NCI-H460 (cell line): ENCODE measurements around the gene MAN2A1. TPM values are rescaled to one million over a fixed set of nuclear protein-coding genes. Genes with fewer than 3 reads are reported as not detected.
A peak's percentile ranks its signal among the peaks of the same experiment; 100 is the strongest.

ENCODE experiments used
- DNase-seq: peaks from one replicate; pipeline ENCODE4 v3.0.0-alpha.2; 2016; ENCODE audit warnings: low read depth; ENCODE audit errors: extremely low read depth
- total RNA-seq: library from RNA; depleted of rRNA; stranded (reverse); fragments of >200 nt; shearing (Covaris generic); gene quantifications from 2 replicates; pipeline ENCODE4 v1.2.3, GENCODE V29; 2014

Gene MAN2A1
- total RNA-seq, 1 experiment from 2014 or later, result 151 TPM

- no peak for DNase-seq
Measured at GRCh38 chr5:109678447-109678846, 11.3 kb upstream of the MAN2A1 start.

GRCh38 chr5:109681763-109682162, 8.0 kb upstream of the MAN2A1 start:
- DNase-seq, result no peak

- DNase-seq, result no peak
Measured at GRCh38 chr5:109682383-109682782, 7.3 kb upstream of the MAN2A1 start.

GRCh38 chr5:109685916-109686315, 3.8 kb upstream of the MAN2A1 start:
- DNase-seq, result no peak

- DNase-seq, result peak; percentile 18
Measured at GRCh38 chr5:109688630-109688969, 1.1 kb upstream of the MAN2A1 start.

- peak; percentile 89 for DNase-seq
Measured at GRCh38 chr5:109688970-109689739, 572 bp upstream of the MAN2A1 start.

GRCh38 chr5:109690242-109690974, 681 bp downstream of the MAN2A1 start:
- no peak for DNase-seq

GRCh38 chr5:109690975-109691574, 1.3 kb downstream of the MAN2A1 start:
- peak; percentile 65 for DNase-seq

- DNase-seq, result no peak
Measured at GRCh38 chr5:109691996-109692395, 2.3 kb downstream of the MAN2A1 start.

- DNase-seq, result no peak
Measured at GRCh38 chr5:109692852-109693251, 3.1 kb downstream of the MAN2A1 start.

GRCh38 chr5:109693535-109694400, 4.0 kb downstream of the MAN2A1 start:
- no peak for DNase-seq

GRCh38 chr5:109694451-109694891, 4.7 kb downstream of the MAN2A1 start:
- DNase-seq, result no peak

GRCh38 chr5:109695005-109695926, 5.5 kb downstream of the MAN2A1 start:
- no peak for DNase-seq

GRCh38 chr5:109697339-109697738, 7.6 kb downstream of the MAN2A1 start:
- DNase-seq, result no peak

GRCh38 chr5:109700516-109701153, 10.9 kb downstream of the MAN2A1 start:
- no peak for DNase-seq

GRCh38 chr5:109701252-109701651, 11.5 kb downstream of the MAN2A1 start:
- no peak for DNase-seq

- DNase-seq, result no peak
Measured at GRCh38 chr5:109701792-109702191, 12.1 kb downstream of the MAN2A1 start.

- no peak for DNase-seq
Measured at GRCh38 chr5:109703166-109703565, 13.4 kb downstream of the MAN2A1 start.

- no peak for DNase-seq
Measured at GRCh38 chr5:109703829-109704228, 14.1 kb downstream of the MAN2A1 start.
